Measurements from ENCODE around the gene ACAP2.
"Not testable (repeated sequence)": the region's sequence is repeated elsewhere in the genome, so short reads cannot be mapped to it uniquely, and the experiment has no call there.

ACAP2 gene

GRCh38 chr3:195319060-195319459, 123.8 kb downstream of the ACAP2 start:
- peak; percentile 8 to 25 for DNase-seq
- TF ChIP-seq GATA1 (IDR thresholded peaks at IDR 0.05; ENCODE audit: low read depth, low read length) = no peak
- no peak for TF ChIP-seq POLR2A (IDR thresholded peaks at IDR 0.05; ENCODE audit: low read length)

GRCh38 chr3:195312714-195313113, 130.1 kb downstream of the ACAP2 start:
- no peak for DNase-seq

GRCh38 chr3:195307711-195308110, 135.1 kb downstream of the ACAP2 start:
- DNase-seq = no peak
- TF ChIP-seq GATA1 (IDR thresholded peaks at IDR 0.05; ENCODE audit: low read depth, low read length) = no peak

More at GRCh38 chr3:195312714-195313113, 130.1 kb downstream of the ACAP2 start:
- TF ChIP-seq GATA1 (IDR thresholded peaks at IDR 0.05; ENCODE audit: low read depth, low read length) (no peak), POLR2A (IDR thresholded peaks at IDR 0.05; ENCODE audit: low read length) (no peak)

- no peak for TF ChIP-seq GATA1 (IDR thresholded peaks at IDR 0.05; ENCODE audit: low read depth, low read length)
- TF ChIP-seq POLR2A (IDR thresholded peaks at IDR 0.05; ENCODE audit: low read length) = no peak
- DNase-seq = no peak
Observed at GRCh38 chr3:195306369-195306768, 136.5 kb downstream of the ACAP2 start.

GRCh38 chr3:195302431-195302830, 140.4 kb downstream of the ACAP2 start:
- TF ChIP-seq POLR2A (IDR thresholded peaks at IDR 0.05; ENCODE audit: low read length) = no peak
- TF ChIP-seq GATA1 (IDR thresholded peaks at IDR 0.05; ENCODE audit: low read depth, low read length) = no peak
- no peak for DNase-seq

- TF ChIP-seq GATA1 (IDR thresholded peaks at IDR 0.05; ENCODE audit: low read depth, low read length) = no peak
- TF ChIP-seq POLR2A (IDR thresholded peaks at IDR 0.05; ENCODE audit: low read length) = no peak
- peak in 1 of 2 experiments; percentile 36 for DNase-seq
Observed at GRCh38 chr3:195297446-195297845, 145.4 kb downstream of the ACAP2 start.

GRCh38 chr3:195296662-195297061, 146.2 kb downstream of the ACAP2 start:
- DNase-seq = no peak
- no peak for TF ChIP-seq GATA1 (IDR thresholded peaks at IDR 0.05; ENCODE audit: low read depth, low read length)

GRCh38 chr3:195291121-195291520, 151.7 kb downstream of the ACAP2 start:
- DNase-seq = no peak
- TF ChIP-seq GATA1 (IDR thresholded peaks at IDR 0.05; ENCODE audit: low read depth, low read length) (no peak), POLR2A (IDR thresholded peaks at IDR 0.05; ENCODE audit: low read length) (no peak)

- not testable (repeated sequence) for DNase-seq
Observed at GRCh38 chr3:195290643-195291042, 152.2 kb downstream of the ACAP2 start.

- TF ChIP-seq POLR2A (IDR thresholded peaks at IDR 0.05; ENCODE audit: low read length) (no peak), GATA1 (IDR thresholded peaks at IDR 0.05; ENCODE audit: low read depth, low read length) (no peak)
Observed at GRCh38 chr3:195286115-195286872, 156.5 kb downstream of the ACAP2 start.

GRCh38 chr3:195285372-195285771, 157.4 kb downstream of the ACAP2 start:
- TF ChIP-seq POLR2A (IDR thresholded peaks at IDR 0.05; ENCODE audit: low read length) (no peak), GATA1 (IDR thresholded peaks at IDR 0.05; ENCODE audit: low read depth, low read length) (no peak)
- no peak for DNase-seq

More at GRCh38 chr3:195286115-195286872, 156.5 kb downstream of the ACAP2 start:
- no peak for DNase-seq

GRCh38 chr3:195284842-195285241, 158.0 kb downstream of the ACAP2 start:
- no peak for DNase-seq
- TF ChIP-seq POLR2A (IDR thresholded peaks at IDR 0.05; ENCODE audit: low read length) = no peak
- TF ChIP-seq GATA1 (IDR thresholded peaks at IDR 0.05; ENCODE audit: low read depth, low read length) = no peak

GRCh38 chr3:195282961-195283360, 159.9 kb downstream of the ACAP2 start:
- no peak for DNase-seq
- TF ChIP-seq GATA1 (IDR thresholded peaks at IDR 0.05; ENCODE audit: low read depth, low read length) = no peak
- TF ChIP-seq POLR2A (IDR thresholded peaks at IDR 0.05; ENCODE audit: low read length) = no peak

GRCh38 chr3:195274259-195274966, 168.4 kb downstream of the ACAP2 start:
- TF ChIP-seq GATA1 (IDR thresholded peaks at IDR 0.05; ENCODE audit: low read depth, low read length) = no peak
- TF ChIP-seq POLR2A (IDR thresholded peaks at IDR 0.05; ENCODE audit: low read length) = no peak
- no peak for DNase-seq
